ENCODE results near the gene GNA12. TPM values are rescaled to one million over a fixed set of nuclear protein-coding genes. Genes with fewer than 3 reads are reported as not detected.

GNA12 gene
- polyA plus RNA-seq, 1 donor from 2014 or later, result 16.4 TPM

DNA sequence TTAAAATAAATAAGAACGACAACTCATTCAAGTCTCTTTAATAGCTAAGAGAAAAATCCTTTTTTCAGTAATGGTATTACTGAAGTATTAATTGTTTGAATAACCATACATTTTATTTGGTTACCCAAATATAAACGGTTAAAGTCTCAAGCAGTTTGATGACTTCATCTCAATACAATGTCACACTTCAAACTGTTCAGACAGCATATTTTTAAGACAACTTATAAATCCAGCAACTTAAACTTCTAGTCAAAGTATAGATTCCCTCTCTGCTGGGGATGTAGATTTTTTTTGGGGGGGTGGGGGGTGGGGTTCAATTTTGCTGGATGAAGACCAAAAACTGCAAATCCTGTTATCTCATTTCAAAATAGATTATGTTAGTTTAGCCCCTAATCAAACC lies 42.0 kb downstream of the GNA12 start:
- Mint-ChIP-seq H3K4me3 (no peak overlapping the region), H3K36me3 (peaks cover 3% of the 10 kb centered on the region), H3K4me1 (peaks cover 39 to 51% (median 44%) of the 10 kb centered on the region in 3 donors), H3K9me3 (no peaks in the 10 kb centered on the region), H3K27me3 (no peaks in the 10 kb centered on the region), H3K27ac (peak overlapping the region in 1 of 3 donors; percentile 57)

DNA sequence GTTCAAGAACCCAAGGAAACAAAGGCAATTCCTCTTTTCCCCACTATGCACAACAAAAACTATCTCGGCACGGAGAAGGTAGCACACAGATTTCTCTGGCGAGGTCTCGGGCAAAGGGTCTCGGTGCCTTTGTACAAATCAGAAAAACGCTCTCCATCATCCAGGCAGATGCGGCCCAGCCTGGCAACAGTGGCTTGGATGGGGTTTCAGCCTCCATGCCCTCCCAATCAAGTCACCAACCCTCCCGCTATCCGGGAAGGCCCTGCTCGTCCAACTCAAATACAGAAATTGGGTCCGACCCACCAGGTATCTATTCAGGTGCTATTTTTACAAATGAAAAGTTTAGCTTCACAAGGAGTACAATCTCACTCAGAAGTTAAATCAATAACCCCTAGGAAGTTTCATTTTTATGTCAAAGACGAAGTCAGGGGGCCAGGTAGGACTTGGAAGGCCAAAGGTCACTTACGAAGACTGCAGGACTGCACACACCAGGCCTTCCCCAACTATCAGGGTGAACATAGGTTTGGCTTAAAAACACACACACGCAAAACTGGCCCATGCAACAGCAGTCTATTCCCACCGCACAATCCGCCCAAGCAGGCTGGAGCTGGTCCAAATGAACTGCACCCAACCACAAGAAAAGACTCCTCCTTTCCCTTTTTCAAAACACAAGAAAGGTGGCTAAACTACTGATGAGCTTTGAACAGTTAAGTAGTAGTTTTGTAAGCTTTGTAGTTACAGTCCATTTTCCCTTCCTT lies 43.0 kb downstream of the GNA12 start:
- H3K27me3 Mint-ChIP-seq, result no peaks in the 10 kb centered on the region

DNA sequence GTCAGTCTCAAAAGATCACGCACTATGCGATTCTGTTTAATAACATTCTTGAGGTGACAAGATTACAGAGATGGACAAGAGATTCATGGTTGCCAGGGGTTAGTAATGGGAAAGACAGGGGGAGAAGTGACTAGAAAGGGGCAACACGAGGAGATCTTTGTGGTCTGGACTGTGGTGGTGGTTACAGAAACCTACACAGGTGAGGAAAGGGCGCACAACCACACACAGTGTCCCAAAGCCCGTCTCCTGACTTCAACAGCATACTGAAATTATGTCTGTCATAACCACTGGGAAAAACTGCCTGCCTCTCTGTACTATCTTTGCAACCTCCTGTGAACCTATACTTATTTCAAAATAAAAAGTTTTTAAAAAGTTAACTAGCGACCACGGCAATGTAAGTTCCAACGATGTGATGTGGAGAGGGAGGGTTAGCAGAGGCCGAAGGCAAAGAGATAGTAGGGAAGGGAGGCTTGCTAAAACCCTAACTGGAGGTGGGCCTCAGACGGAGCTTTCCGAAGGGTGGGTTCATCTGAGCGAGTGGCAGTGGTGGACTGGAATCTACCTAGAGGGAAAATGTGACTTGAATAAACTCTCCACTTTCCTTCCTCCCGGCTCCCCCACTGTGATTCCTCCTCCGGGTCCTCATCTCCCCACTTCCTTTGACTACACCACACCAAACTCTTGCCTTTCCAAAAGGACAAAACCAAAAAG lies 43.7 kb downstream of the GNA12 start:
- Mint-ChIP-seq H3K27ac (peak overlapping the region in 2 of 3 donors; percentile 1 to 5), H3K27me3 (no peaks in the 10 kb centered on the region), H3K36me3 (peaks cover 2% of the 10 kb centered on the region), H3K4me1 (peaks cover 37 to 51% (median 44%) of the 10 kb centered on the region in 3 donors), H3K4me3 (peak overlapping the region in 1 of 4 donors; percentile 71), H3K9me3 (no peaks in the 10 kb centered on the region)

More for the DNA sequence above, 43.0 kb downstream of the GNA12 start:
- H3K4me1 Mint-ChIP-seq, result peaks cover 37 to 51% (median 44%) of the 10 kb centered on the region in 3 donors
- H3K27ac Mint-ChIP-seq, result peak overlapping the region in 1 of 3 donors; percentile 88
- peaks cover 2% of the 10 kb centered on the region for H3K36me3 Mint-ChIP-seq
- no peaks in the 10 kb centered on the region for H3K9me3 Mint-ChIP-seq
- H3K4me3 Mint-ChIP-seq, result peak overlapping the region in 2 of 4 donors; percentile 33 to 58

GRCh38 chr7:2799253-2799652 lies 44.9 kb downstream of the GNA12 start:
- Mint-ChIP-seq H3K27ac (peak overlapping the region in 2 of 3 donors; percentile 2 to 9), H3K4me3 (peak overlapping the region in 1 of 4 donors; percentile 4), H3K4me1 (peaks cover 37 to 47% (median 41%) of the 10 kb centered on the region in 3 donors), H3K27me3 (no peaks in the 10 kb centered on the region), H3K36me3 (peaks cover 5% of the 10 kb centered on the region), H3K9me3 (no peaks in the 10 kb centered on the region)

DNA sequence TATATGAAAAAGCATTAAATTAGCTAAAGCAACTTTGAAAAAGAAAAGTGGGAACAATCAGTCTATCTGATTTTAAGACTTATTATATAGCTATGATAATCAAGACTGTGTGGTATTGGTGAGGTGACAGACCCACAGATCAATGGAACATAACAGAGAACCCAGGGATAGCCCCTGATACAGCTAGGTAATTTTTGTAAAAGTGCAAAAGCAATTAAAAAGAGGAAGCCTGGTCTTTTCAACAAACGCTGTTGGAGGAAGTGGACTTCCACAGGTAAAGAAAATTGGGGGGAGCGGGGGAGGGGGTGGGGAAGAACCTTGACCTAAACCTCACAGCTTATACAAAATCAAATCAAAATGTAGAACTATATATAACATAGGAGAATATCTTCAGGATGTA lies 45.4 kb downstream of the GNA12 start:
- Mint-ChIP-seq H3K27me3 (no peaks in the 10 kb centered on the region), H3K4me3 (no peak overlapping the region), H3K27ac (peak overlapping the region in 1 of 3 donors; percentile 8), H3K36me3 (peaks cover 7% of the 10 kb centered on the region), H3K4me1 (peaks cover 33 to 41% (median 38%) of the 10 kb centered on the region in 3 donors), H3K9me3 (no peaks in the 10 kb centered on the region)

GRCh38 chr7:2796358-2797352 lies 47.5 kb downstream of the GNA12 start:
- Mint-ChIP-seq H3K27ac (no peak overlapping the region), H3K27me3 (no peaks in the 10 kb centered on the region), H3K9me3 (no peaks in the 10 kb centered on the region), H3K4me1 (peaks cover 28 to 39% (median 32%) of the 10 kb centered on the region in 3 donors), H3K36me3 (peaks cover 14% of the 10 kb centered on the region), H3K4me3 (peak overlapping the region in 1 of 4 donors; percentile 37)

DNA sequence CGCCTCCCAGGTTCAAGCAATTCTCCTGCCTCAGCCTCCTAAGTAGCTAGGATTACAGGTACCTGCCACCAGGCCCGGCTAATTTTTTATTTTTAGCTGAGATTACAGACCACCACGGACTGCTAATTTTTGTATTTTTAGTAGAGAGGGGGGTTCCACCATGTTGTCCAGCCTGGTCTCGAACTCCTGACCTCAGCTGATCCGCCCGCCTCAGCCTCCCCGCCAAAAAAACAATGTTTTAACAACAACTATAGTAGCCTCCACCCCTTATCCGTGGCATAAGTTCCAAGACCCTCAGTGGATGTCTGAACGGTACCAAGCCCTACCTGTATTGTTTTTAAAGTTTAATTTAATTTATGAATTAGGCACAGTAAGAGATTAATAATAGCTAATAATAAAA lies 48.2 kb downstream of the GNA12 start:
- Mint-ChIP-seq H3K36me3 (peaks cover 14% of the 10 kb centered on the region), H3K27ac (no peak overlapping the region), H3K9me3 (no peaks in the 10 kb centered on the region), H3K4me1 (peaks cover 25 to 31% (median 26%) of the 10 kb centered on the region in 3 donors), H3K27me3 (no peaks in the 10 kb centered on the region), H3K4me3 (no peak overlapping the region)

DNA sequence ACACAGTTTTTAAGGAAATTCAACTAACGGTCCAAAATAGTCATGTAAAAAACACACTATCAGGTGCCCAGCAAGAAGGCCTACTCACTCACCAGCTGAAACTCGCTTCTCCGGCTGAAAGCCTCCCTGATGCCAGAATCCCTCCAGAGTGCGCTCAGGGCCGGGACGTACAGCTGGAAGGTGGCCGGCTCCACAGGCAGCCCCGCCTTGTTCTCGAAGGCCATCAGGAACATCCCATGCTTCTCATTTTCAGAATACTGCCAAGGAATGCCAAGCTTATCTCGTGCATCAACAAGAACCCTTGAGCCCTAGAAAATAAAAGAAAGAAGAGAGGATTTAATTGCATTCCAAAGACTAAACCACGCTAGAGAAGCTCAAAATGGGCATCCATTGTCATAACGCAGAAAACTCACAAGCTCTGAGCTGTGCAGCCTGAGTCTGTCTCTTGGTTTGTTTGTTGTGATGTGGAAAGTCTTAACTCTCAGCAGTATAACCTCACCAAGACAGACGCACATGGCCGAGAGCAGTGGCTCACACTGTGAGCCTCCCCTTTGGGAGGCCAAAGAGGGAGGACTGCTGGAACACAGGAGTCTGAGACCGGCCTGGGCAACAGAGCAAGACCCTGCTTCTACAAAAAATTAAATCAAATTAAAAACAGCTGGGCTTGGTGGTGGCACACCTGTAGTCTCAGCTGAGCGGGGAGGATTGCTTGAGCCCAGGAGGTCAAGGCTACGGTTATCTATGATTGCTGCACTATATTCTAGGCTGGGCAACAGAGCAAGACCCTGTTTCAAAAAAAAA lies 49.1 kb downstream of the GNA12 start:
- no peaks in the 10 kb centered on the region for H3K9me3 Mint-ChIP-seq
- H3K27me3 Mint-ChIP-seq, result no peaks in the 10 kb centered on the region
- H3K4me1 Mint-ChIP-seq, result peaks cover 20 to 26% (median 22%) of the 10 kb centered on the region in 3 donors
- no peak overlapping the region for H3K27ac Mint-ChIP-seq
- H3K36me3 Mint-ChIP-seq, result peaks cover 15% of the 10 kb centered on the region
- H3K4me3 Mint-ChIP-seq, result no peak overlapping the region

GRCh38 chr7:2792856-2793487 lies 51.1 kb downstream of the GNA12 start:
- Mint-ChIP-seq H3K9me3 (no peaks in the 10 kb centered on the region), H3K27me3 (no peaks in the 10 kb centered on the region), H3K36me3 (peaks cover 19% of the 10 kb centered on the region), H3K27ac (peak overlapping the region in 2 of 3 donors; percentile 9 to 50), H3K4me1 (peaks cover 6 to 7% (median 7%) of the 10 kb centered on the region in 3 donors), H3K4me3 (no peak overlapping the region)

DNA sequence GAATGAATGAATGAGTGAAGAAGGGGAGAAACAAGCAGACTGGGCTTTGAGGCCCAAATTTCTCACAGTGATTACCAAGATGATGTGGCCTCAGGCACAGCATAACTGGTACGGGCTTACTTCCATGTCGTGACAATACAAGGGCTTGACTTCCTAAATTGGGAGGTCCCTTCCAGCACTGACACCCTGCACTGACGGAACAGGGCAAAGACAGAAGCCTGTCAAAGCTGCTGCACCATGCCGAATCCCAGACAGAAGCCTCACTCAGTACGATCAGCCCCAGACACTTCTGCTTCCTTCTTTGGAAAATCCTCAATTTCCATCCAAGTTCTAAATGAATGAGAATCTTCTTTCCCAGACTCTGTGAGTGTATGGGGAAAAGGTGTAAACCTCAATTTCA lies 51.9 kb downstream of the GNA12 start:
- peaks cover 19% of the 10 kb centered on the region for H3K36me3 Mint-ChIP-seq
- no peak overlapping the region for H3K27ac Mint-ChIP-seq
- no peaks in the 10 kb centered on the region for H3K27me3 Mint-ChIP-seq
- no peak overlapping the region for H3K4me3 Mint-ChIP-seq
- peaks cover 0 to 3% (median 0%) of the 10 kb centered on the region in 3 donors for H3K4me1 Mint-ChIP-seq
- no peaks in the 10 kb centered on the region for H3K9me3 Mint-ChIP-seq

GRCh38 chr7:2791390-2791789 lies 52.7 kb downstream of the GNA12 start:
- Mint-ChIP-seq H3K4me3 (no peak overlapping the region), H3K27ac (no peak overlapping the region), H3K36me3 (peaks cover 19% of the 10 kb centered on the region), H3K9me3 (no peaks in the 10 kb centered on the region), H3K4me1 (peaks cover 0 to 3% (median under 1%) of the 10 kb centered on the region in 3 donors), H3K27me3 (no peaks in the 10 kb centered on the region)

GRCh38 chr7:2787251-2787951 lies 56.7 kb downstream of the GNA12 start:
- no peak overlapping the region for H3K4me3 Mint-ChIP-seq
- no peaks in the 10 kb centered on the region for H3K27me3 Mint-ChIP-seq
- peaks cover 10 to 18% (median 12%) of the 10 kb centered on the region in 3 donors for H3K4me1 Mint-ChIP-seq
- peak overlapping the region in 1 of 3 donors; percentile 86 for H3K27ac Mint-ChIP-seq
- H3K36me3 Mint-ChIP-seq, result peaks cover 11% of the 10 kb centered on the region
- no peaks in the 10 kb centered on the region for H3K9me3 Mint-ChIP-seq

GRCh38 chr7:2786607-2787116 lies 57.4 kb downstream of the GNA12 start:
- H3K36me3 Mint-ChIP-seq, result peaks cover 11% of the 10 kb centered on the region
- no peaks in the 10 kb centered on the region for H3K27me3 Mint-ChIP-seq
- peaks cover 14 to 25% (median 15%) of the 10 kb centered on the region in 3 donors for H3K4me1 Mint-ChIP-seq
- no peaks in the 10 kb centered on the region for H3K9me3 Mint-ChIP-seq
- H3K4me3 Mint-ChIP-seq, result no peak overlapping the region
- peak overlapping the region in 1 of 3 donors; percentile 68 for H3K27ac Mint-ChIP-seq
